ENCODE results near the gene HTR2B.
"Not testable (repeated sequence)": the region's sequence is repeated elsewhere in the genome, so short reads cannot be mapped to it uniquely, and the experiment has no call there.

The HTR2B gene

GRCh38 chr2:231088754-231089153 is 36.1 kb downstream of the HTR2B start:
- no peak for DNase-seq

- DNase-seq: no peak
These were observed 40.3 kb downstream of the HTR2B start for GRCh38 chr2:231084565-231084964.

GRCh38 chr2:231069379-231070054 is 55.3 kb downstream of the HTR2B start:
- DNase-seq: no peak

- DNase-seq: no peak
These were observed 56.2 kb downstream of the HTR2B start for GRCh38 chr2:231068525-231069222.

GRCh38 chr2:231067531-231067930 is 57.3 kb downstream of the HTR2B start:
- DNase-seq: not testable (repeated sequence)

GRCh38 chr2:231065966-231066365 is 58.9 kb downstream of the HTR2B start:
- no peak for DNase-seq

- no peak for DNase-seq
These were observed 61.5 kb downstream of the HTR2B start for GRCh38 chr2:231063347-231063746.

GRCh38 chr2:231062776-231063175 is 62.1 kb downstream of the HTR2B start:
- DNase-seq: no peak

- no peak for DNase-seq
These were observed 65.1 kb downstream of the HTR2B start for GRCh38 chr2:231059756-231060155.

- no peak for DNase-seq
These were observed 65.9 kb downstream of the HTR2B start for GRCh38 chr2:231058761-231059550.
